Measurements from ENCODE around the gene ENTREP1.

ENTREP1 gene

GRCh38 chr9:69325409-69326212 lies 596 bp downstream of the ENTREP1 start:
- Histone ChIP-seq H3K9me3 (ENCODE audit: severe bottlenecking) (no peaks in the 10 kb centered on the region), H3K27ac (no peak overlapping the region), H3K36me3 (no peaks in the 10 kb centered on the region), H3K27me3 (ENCODE audit: insufficient read depth, low read depth, severe bottlenecking) (peaks cover 32% of the 10 kb centered on the region), H3K4me3 (ENCODE audit: low read depth, low read length) (peak overlapping the region; percentile 38)
- peak; percentile 19 for DNase-seq
- TF ChIP-seq CTCF (IDR thresholded peaks at IDR 0.05; ENCODE audit: low read depth, low read length), result no peak

GRCh38 chr9:69326261-69326660 lies 1.2 kb downstream of the ENTREP1 start:
- Histone ChIP-seq H3K4me3 (ENCODE audit: low read depth, low read length) (no peak overlapping the region), H3K27me3 (ENCODE audit: insufficient read depth, low read depth, severe bottlenecking) (peaks cover 33% of the 10 kb centered on the region), H3K9me3 (ENCODE audit: severe bottlenecking) (no peaks in the 10 kb centered on the region), H3K27ac (no peak overlapping the region), H3K36me3 (no peaks in the 10 kb centered on the region)
- DNase-seq, result no peak
- TF ChIP-seq CTCF (IDR thresholded peaks at IDR 0.05; ENCODE audit: low read depth, low read length), result no peak

GRCh38 chr9:69330580-69330979 lies 5.6 kb downstream of the ENTREP1 start:
- no peak overlapping the region for H3K4me3 ChIP-seq (ENCODE audit: low read depth, low read length)
- no peaks in the 10 kb centered on the region for H3K36me3 ChIP-seq
- no peaks in the 10 kb centered on the region for H3K9me3 ChIP-seq (ENCODE audit: severe bottlenecking)
- TF ChIP-seq CTCF (IDR thresholded peaks at IDR 0.05; ENCODE audit: low read depth, low read length), result no peak
- H3K27ac ChIP-seq, result no peak overlapping the region
- no peak for DNase-seq
- peaks cover 22% of the 10 kb centered on the region for H3K27me3 ChIP-seq (ENCODE audit: insufficient read depth, low read depth, severe bottlenecking)

- no peaks in the 10 kb centered on the region for H3K36me3 ChIP-seq
- H3K9me3 ChIP-seq (ENCODE audit: severe bottlenecking), result no peaks in the 10 kb centered on the region
- peaks cover 13% of the 10 kb centered on the region for H3K27me3 ChIP-seq (ENCODE audit: insufficient read depth, low read depth, severe bottlenecking)
- DNase-seq, result no peak
- no peak overlapping the region for H3K4me3 ChIP-seq (ENCODE audit: low read depth, low read length)
- no peak for TF ChIP-seq CTCF (IDR thresholded peaks at IDR 0.05; ENCODE audit: low read depth, low read length)
- no peak overlapping the region for H3K27ac ChIP-seq
Measured at GRCh38 chr9:69331444-69331843, 6.4 kb downstream of the ENTREP1 start.

GRCh38 chr9:69332067-69332685 lies 7.2 kb downstream of the ENTREP1 start:
- H3K27me3 ChIP-seq (ENCODE audit: insufficient read depth, low read depth, severe bottlenecking), result peaks cover 9% of the 10 kb centered on the region
- H3K9me3 ChIP-seq (ENCODE audit: severe bottlenecking), result no peaks in the 10 kb centered on the region
- DNase-seq, result no peak
- no peak for TF ChIP-seq CTCF (IDR thresholded peaks at IDR 0.05; ENCODE audit: low read depth, low read length)
- H3K4me3 ChIP-seq (ENCODE audit: low read depth, low read length), result no peak overlapping the region
- no peaks in the 10 kb centered on the region for H3K36me3 ChIP-seq
- no peak overlapping the region for H3K27ac ChIP-seq

Measured in WERI-Rb-1 (cell line).